Fibroblast of lung (primary cell): Measurements from ENCODE around the gene ZNF296. TPM values are rescaled to one million over a fixed set of nuclear protein-coding genes. Genes with fewer than 3 reads are reported as not detected.

Experiments used
- DNase-seq, 2 donors: peaks; one replicate each; pipeline versions ENCODE4 v3.0.0 to v3.0.0-alpha.2; 2010; ENCODE audit warnings: low read depth in 2 of 2
- H2AFZ ChIP-seq: 2 replicates; pipeline ENCODE4 v1.5.1; 2012; ENCODE audit warnings: low read length, control low read depth, inconsistent platforms
- H3K27ac ChIP-seq: 2 replicates; pipeline ENCODE4 v1.5.1; 2011; ENCODE audit warnings: low read length, control low read depth; ENCODE audit not compliant: insufficient read depth
- H3K27me3 ChIP-seq: 2 replicates; pipeline ENCODE4 v1.5.1; 2011; ENCODE audit warnings: mild to moderate bottlenecking, low read length; ENCODE audit not compliant: control insufficient read depth, insufficient read depth
- H3K36me3 ChIP-seq: 2 replicates; pipeline ENCODE4 v1.5.1; 2011; ENCODE audit warnings: low read length; ENCODE audit not compliant: control insufficient read depth, insufficient read depth
- H3K4me1 ChIP-seq: 2 replicates; pipeline ENCODE4 v1.5.1; 2011; ENCODE audit warnings: low read length; ENCODE audit not compliant: control insufficient read depth, insufficient read depth; ENCODE audit errors: extremely low read depth
- H3K4me2 ChIP-seq: 2 replicates; pipeline ENCODE4 v1.5.1; 2011; ENCODE audit warnings: low read length, control low read depth; ENCODE audit not compliant: insufficient read depth; ENCODE audit errors: extremely low read depth
- H3K4me3 ChIP-seq, 4 experiments: fragments of 200-600 bp in 1 of 4; sonication (generic) in 1 of 4; replicated peaks in 1 of 4; 2 replicates each; pipeline ENCODE4 v1.5.1; 2011 to 2016; ENCODE audit warnings: low read length in 4 of 4, low read depth in 3 of 4, mild to moderate bottlenecking in 3 of 4, control low read depth in 2 of 4, inconsistent platforms in 1 of 4, mixed read lengths in 1 of 4; ENCODE audit not compliant: insufficient read depth in 1 of 4; ENCODE audit errors: control extremely low read depth in 1 of 4
- H3K79me2 ChIP-seq: 2 replicates; pipeline ENCODE4 v1.5.1; 2012; ENCODE audit warnings: mild to moderate bottlenecking, low read length, inconsistent platforms; ENCODE audit not compliant: control insufficient read depth, insufficient read depth
- H3K9ac ChIP-seq: 2 replicates; pipeline ENCODE4 v1.5.1; 2011; ENCODE audit warnings: mild to moderate bottlenecking, low read length, control low read depth; ENCODE audit not compliant: insufficient read depth
- H3K9me3 ChIP-seq: 2 replicates; pipeline ENCODE4 v1.5.1; 2012; ENCODE audit warnings: low read depth, low read length; ENCODE audit not compliant: control insufficient read depth, insufficient read depth
- H4K20me1 ChIP-seq: 2 replicates; pipeline ENCODE4 v1.5.1; 2011; ENCODE audit warnings: low read length; ENCODE audit not compliant: control insufficient read depth, insufficient read depth; ENCODE audit errors: extremely low read depth
- CTCF ChIP-seq, 2 donors: IDR thresholded peaks in 1 of 2; conservative IDR thresholded peaks in 1 of 2; 1 replicate in 1 of 2; 2 replicates in 1 of 2; pipeline ENCODE4 v1.5.1; 2011 to 2012; ENCODE audit warnings: low read length in 2 of 2, control low read depth in 1 of 2, inconsistent platforms in 1 of 2, low read depth in 1 of 2, mild to moderate bottlenecking in 1 of 2
- EZH2 ChIP-seq: IDR thresholded peaks from 2 replicates; pipeline ENCODE4 v1.5.1; 2012; ENCODE audit warnings: low read length, control low read depth, mild to moderate bottlenecking; ENCODE audit errors: missing control alignments
- polyA plus RNA-seq, 2 donors: library from polyadenylated mRNA; depleted of rRNA in 1 of 2; stranded (reverse) in 1 of 2; unstranded in 1 of 2; fragments of >200 nt; gene quantifications; 2 replicates each; pipeline ENCODE4 v1.2.1, GENCODE V29; 2011 to 2012; ENCODE audit warnings: missing spikeins in 1 of 2
- total RNA-seq: library from RNA; depleted of rRNA; stranded (reverse); fragments of >200 nt; gene quantifications from 2 replicates; pipeline ENCODE4 v1.2.1, GENCODE V29; 2014

The ZNF296 gene
- total and polyA plus RNA-seq, 2 donors (not counting 1 experiment from before 2014, with no cell fraction given): 0.03 TPM; not detected in 1

- Histone ChIP-seq H3K4me2 (no peak overlapping the region), H3K79me2 (peaks cover 98% of the 10 kb centered on the region)
Measured at GRCh38 chr19:45099467-45100191, 23.4 kb upstream of the ZNF296 start.

GRCh38 chr19:45098521-45099466, 22.5 kb upstream of the ZNF296 start:
- Histone ChIP-seq H3K4me2 (peak overlapping the region; percentile 89), H3K4me3 (peak overlapping the region in 3 of 4 experiments; percentile 16 to 49 (median 23)), H3K36me3 (no peaks in the 10 kb centered on the region), H3K27ac (peak overlapping the region; percentile 74), H3K4me1 (peaks cover 51% of the 10 kb centered on the region), H3K27me3 (no peaks in the 10 kb centered on the region), H4K20me1 (no peaks in the 10 kb centered on the region), H3K9ac (no peak overlapping the region), H3K79me2 (peaks cover 98% of the 10 kb centered on the region), H3K9me3 (no peaks in the 10 kb centered on the region), H2AFZ (no peak overlapping the region)
- DNase-seq: peak; percentile 59 to 63
- TF ChIP-seq CTCF (conservative IDR thresholded peaks at IDR 0.05 in 1 of 2, IDR thresholded peaks at IDR 0.05 in 1 of 2; ENCODE audit: low read depth in 1 of 2, low read length in 2 of 2): no peak
- TF ChIP-seq EZH2: no peak

More at GRCh38 chr19:45099467-45100191, 23.4 kb upstream of the ZNF296 start:
- Histone ChIP-seq H3K27me3 (no peaks in the 10 kb centered on the region), H3K9me3 (no peaks in the 10 kb centered on the region), H3K4me3 (no peak overlapping the region), H3K36me3 (no peaks in the 10 kb centered on the region), H3K27ac (peak overlapping the region; percentile 74), H2AFZ (no peak overlapping the region), H3K4me1 (peaks cover 45% of the 10 kb centered on the region), H3K9ac (no peak overlapping the region), H4K20me1 (no peaks in the 10 kb centered on the region)
- peak in 1 of 2 donors; percentile 52 for DNase-seq
- TF ChIP-seq EZH2 (no peak), CTCF (conservative IDR thresholded peaks at IDR 0.05 in 1 of 2, IDR thresholded peaks at IDR 0.05 in 1 of 2; ENCODE audit: low read depth in 1 of 2, low read length in 2 of 2) (no peak)
